ENCODE results near the gene COL4A1. TPM values are rescaled to one million over a fixed set of nuclear protein-coding genes. Genes with fewer than 3 reads are reported as not detected.

Gene COL4A1
- total RNA-seq, 1 donor from 2014 or later = 120 TPM

DNA sequence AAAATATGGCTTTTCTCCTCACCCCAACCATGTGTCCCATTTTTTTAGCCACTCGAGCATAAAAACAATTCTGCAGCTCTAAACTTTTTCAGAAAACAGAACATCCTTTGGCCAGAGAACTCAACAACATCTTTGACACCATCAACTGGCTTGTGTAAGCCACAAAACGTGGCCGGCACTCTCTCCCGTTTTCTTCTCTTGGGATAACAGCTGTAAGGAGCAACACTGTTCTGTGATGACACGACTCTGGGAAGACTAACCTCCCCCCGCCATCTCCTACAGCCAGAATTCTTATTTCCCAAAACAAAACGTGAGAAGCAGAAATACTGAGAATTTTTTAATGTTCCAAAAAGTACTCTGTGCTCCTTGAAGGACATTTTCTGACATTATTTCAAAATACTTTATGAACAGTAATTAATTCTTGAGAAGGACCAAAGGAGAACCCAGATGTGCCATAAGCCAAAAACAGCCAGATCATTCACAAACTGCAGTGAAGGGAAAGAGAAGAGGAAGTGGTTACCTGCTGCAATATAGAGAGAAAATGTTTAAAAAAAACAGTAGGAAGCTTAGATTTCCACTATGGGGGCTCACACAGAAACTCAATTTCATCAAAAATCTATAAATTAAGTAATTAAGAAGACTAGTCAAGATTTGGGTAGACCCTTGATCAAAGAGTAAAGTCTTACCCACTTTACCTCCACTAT lies 25.8 kb downstream of the COL4A1 start:
- peak overlapping the region; percentile 57 for H3K27ac ChIP-seq (replicated peaks)
- no peak overlapping the region for H3K4me3 ChIP-seq
- peaks cover 98% of the 10 kb centered on the region for H3K4me1 ChIP-seq
- intact Hi-C loops (cut with micrococcal nuclease) = no loop called here
- H3K36me3 ChIP-seq = no peaks in the 10 kb centered on the region
- DNase-seq = peak; percentile 62
- H3K9me3 ChIP-seq (replicated peaks) = no peaks in the 10 kb centered on the region
- no peaks in the 10 kb centered on the region for H3K27me3 ChIP-seq (ENCODE audit: low read depth)
- TF ChIP-seq, protein P1, sequence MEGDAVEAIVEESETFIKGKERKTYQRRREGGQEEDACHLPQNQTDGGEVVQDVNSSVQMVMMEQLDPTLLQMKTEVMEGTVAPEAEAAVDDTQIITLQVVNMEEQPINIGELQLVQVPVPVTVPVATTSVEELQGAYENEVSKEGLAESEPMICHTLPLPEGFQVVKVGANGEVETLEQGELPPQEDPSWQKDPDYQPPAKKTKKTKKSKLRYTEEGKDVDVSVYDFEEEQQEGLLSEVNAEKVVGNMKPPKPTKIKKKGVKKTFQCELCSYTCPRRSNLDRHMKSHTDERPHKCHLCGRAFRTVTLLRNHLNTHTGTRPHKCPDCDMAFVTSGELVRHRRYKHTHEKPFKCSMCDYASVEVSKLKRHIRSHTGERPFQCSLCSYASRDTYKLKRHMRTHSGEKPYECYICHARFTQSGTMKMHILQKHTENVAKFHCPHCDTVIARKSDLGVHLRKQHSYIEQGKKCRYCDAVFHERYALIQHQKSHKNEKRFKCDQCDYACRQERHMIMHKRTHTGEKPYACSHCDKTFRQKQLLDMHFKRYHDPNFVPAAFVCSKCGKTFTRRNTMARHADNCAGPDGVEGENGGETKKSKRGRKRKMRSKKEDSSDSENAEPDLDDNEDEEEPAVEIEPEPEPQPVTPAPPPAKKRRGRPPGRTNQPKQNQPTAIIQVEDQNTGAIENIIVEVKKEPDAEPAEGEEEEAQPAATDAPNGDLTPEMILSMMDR (IDR thresholded peaks at IDR 0.05; ENCODE audit: borderline replicate concordance) = no peak

DNA sequence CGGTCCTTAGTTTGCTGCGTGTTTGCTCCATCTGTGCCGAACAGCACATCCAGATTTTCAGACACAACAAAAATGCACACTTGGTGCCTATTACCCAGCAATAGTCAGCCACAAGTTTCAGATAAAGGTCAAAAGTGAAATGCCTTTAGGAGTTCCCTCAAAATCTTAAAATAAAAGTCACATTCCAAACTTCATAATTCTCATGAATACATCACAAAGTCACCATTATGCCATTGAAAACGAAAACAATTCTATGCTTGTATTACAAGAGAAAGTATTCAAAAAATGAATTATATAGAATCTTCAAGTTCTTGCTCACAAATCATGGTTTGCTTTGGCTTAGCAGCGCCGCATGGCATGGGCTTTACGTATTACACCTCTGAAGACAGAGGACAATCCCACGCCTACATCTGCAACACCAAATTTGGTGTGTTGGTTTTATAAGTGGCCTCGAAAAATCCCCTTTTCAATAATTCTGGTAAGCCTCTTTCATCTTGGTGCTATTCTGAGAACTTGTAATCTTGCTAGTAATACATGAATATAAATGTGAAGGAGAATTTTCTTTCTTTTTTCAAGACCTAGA lies 26.6 kb downstream of the COL4A1 start:
- intact Hi-C loops (cut with micrococcal nuclease) = no loop called here
- H3K4me1 ChIP-seq = peaks cover 98% of the 10 kb centered on the region
- no peaks in the 10 kb centered on the region for H3K9me3 ChIP-seq (replicated peaks)
- H3K4me3 ChIP-seq = no peak overlapping the region
- TF ChIP-seq, protein P1 (IDR thresholded peaks at IDR 0.05; ENCODE audit: borderline replicate concordance) = no peak
- no peak for DNase-seq
- H3K27me3 ChIP-seq (ENCODE audit: low read depth) = no peaks in the 10 kb centered on the region
- no peaks in the 10 kb centered on the region for H3K36me3 ChIP-seq
- peak overlapping the region; percentile 57 for H3K27ac ChIP-seq (replicated peaks)

DNA sequence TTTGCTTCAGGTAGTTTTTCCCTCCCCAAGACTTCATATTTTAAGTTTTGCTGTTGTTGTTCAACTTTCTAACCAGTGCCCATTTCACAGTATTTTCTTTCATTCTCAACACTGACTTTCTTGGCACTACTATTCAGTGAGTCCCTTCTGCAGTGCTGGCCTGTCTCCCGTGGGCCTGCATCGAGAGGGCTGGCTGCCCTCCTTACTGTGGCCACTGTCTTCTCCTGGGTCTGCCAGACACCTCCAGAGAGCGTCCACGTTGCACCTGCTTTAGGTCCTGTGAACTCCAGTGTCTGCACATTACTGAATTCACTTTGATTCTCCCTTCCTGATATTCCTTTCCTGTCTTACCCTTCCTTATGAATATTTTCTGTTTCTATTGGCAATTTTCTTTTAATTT lies 27.3 kb downstream of the COL4A1 start:
- peak overlapping the region; percentile 57 for H3K27ac ChIP-seq (replicated peaks)
- DNase-seq = no peak
- H3K36me3 ChIP-seq = no peaks in the 10 kb centered on the region
- TF ChIP-seq, protein P1 (IDR thresholded peaks at IDR 0.05; ENCODE audit: borderline replicate concordance) = no peak
- peaks cover 98% of the 10 kb centered on the region for H3K4me1 ChIP-seq
- H3K4me3 ChIP-seq = no peak overlapping the region
- intact Hi-C loops (cut with micrococcal nuclease) = no loop called here
- H3K9me3 ChIP-seq (replicated peaks) = no peaks in the 10 kb centered on the region
- H3K27me3 ChIP-seq (ENCODE audit: low read depth) = no peaks in the 10 kb centered on the region

DNA sequence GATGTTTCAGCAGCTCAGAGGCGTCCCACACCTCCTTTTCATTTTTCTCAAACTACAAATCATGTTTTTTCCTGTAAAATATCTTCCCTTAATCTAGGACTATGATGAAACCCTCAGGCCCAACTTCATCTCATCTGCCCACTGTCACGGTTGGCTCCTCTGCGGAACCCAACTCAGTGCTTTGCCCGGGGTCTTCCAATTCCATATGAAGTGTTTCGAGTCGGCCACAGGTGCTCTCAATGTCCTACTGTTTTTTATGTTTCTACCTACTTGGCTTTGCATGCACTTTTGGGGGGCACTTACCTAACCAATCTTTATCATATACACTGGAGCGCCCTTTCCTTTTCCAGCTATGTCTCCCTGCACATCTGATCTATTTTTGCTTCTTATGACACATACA lies 28.1 kb downstream of the COL4A1 start:
- no peak for DNase-seq
- Histone ChIP-seq H3K9me3 (replicated peaks) (no peaks in the 10 kb centered on the region), H3K4me1 (peaks cover 98% of the 10 kb centered on the region), H3K27ac (replicated peaks) (peak overlapping the region; percentile 57), H3K27me3 (ENCODE audit: low read depth) (no peaks in the 10 kb centered on the region), H3K36me3 (no peaks in the 10 kb centered on the region), H3K4me3 (no peak overlapping the region)
- TF ChIP-seq, protein P1 (IDR thresholded peaks at IDR 0.05; ENCODE audit: borderline replicate concordance) = no peak
- intact Hi-C loops (cut with micrococcal nuclease) = no loop called here

DNA sequence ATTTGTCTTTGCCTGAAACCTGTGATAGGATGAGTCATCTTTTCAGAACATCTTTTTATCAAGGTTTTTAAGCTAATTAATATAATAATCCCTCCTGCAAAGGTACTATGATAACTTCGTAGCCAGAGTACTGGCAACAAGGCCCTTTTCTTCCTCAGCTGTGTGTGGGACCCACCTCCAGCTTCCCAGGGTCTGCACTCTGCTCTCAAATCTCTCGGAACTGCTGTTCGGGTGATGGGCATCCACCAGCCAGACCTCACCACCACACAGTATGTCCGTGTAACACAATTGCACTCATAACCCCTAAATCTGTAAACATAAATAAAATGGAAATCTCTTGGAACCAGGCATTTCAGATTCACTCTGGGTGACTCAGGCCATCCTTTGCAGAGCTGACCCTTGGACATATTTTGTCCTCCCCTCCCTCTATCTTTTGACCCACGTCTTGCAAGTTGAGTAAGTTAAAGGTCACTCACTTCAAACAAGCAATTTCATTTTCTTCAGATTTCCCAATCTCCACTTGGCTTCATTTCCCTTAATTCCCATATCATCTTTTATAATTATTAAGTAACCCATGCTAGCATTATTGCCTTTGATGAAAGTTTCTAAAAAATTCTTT lies 29.5 kb downstream of the COL4A1 start:
- intact Hi-C loops (cut with micrococcal nuclease) = no loop called here
- TF ChIP-seq, protein P1 (IDR thresholded peaks at IDR 0.05; ENCODE audit: borderline replicate concordance) = no peak
- Histone ChIP-seq H3K36me3 (peaks cover 5% of the 10 kb centered on the region), H3K9me3 (replicated peaks) (no peaks in the 10 kb centered on the region), H3K27ac (replicated peaks) (peak overlapping the region; percentile 57), H3K4me1 (peaks cover 95% of the 10 kb centered on the region), H3K4me3 (no peak overlapping the region), H3K27me3 (ENCODE audit: low read depth) (no peaks in the 10 kb centered on the region)
- no peak for DNase-seq

Data from left ventricle myocardium inferior (tissue), 1 donor.